Chondrocyte (in vitro differentiated cells): Measurements from ENCODE around the gene BPI. TPM values are rescaled to one million over a fixed set of nuclear protein-coding genes. Genes with fewer than 3 reads are reported as not detected.
"Not testable (repeated sequence)": the region's sequence is repeated elsewhere in the genome, so short reads cannot be mapped to it uniquely, and the experiment has no call there.

Experiments
- DNase-seq: peaks from one replicate; pipeline ENCODE4 v3.0.0; 2021; ENCODE audit warnings: mixed read lengths, low spot score
- H3K27ac Mint-ChIP-seq: one replicate; pipeline ENCODE4 v1.8.0; 2021; ENCODE audit warnings: mild to moderate bottlenecking, moderate library complexity, mixed read lengths; ENCODE audit not compliant: unreplicated experiment
- H3K27me3 Mint-ChIP-seq: 2 replicates; pipeline ENCODE4 v1.8.0; 2021; ENCODE audit warnings: low read depth, mixed read lengths
- H3K36me3 Mint-ChIP-seq: 2 replicates; pipeline ENCODE4 v1.8.0; 2021; ENCODE audit warnings: low read depth, mixed read lengths
- H3K4me1 Mint-ChIP-seq: 2 replicates; pipeline ENCODE4 v1.8.0; 2021; ENCODE audit warnings: low read depth, mild to moderate bottlenecking, mixed read lengths
- H3K4me3 Mint-ChIP-seq: one replicate; pipeline ENCODE4 v1.8.0; 2021; ENCODE audit warnings: mild to moderate bottlenecking, moderate library complexity, mixed read lengths; ENCODE audit not compliant: unreplicated experiment
- H3K9me3 Mint-ChIP-seq: 2 replicates; pipeline ENCODE4 v1.8.0; 2021; ENCODE audit warnings: low read depth, mixed read lengths
- long read RNA-seq: library from polyadenylated mRNA; stranded (forward); transcript quantifications from one replicate; pipeline ENCODE4 v2.0.0, GENCODE V29; 2021
- total RNA-seq: library from RNA; stranded (reverse); gene quantifications from 3 replicates; pipeline ENCODE4 v1.2.1, GENCODE V29; 2021
- TF ChIP-seq, protein P1 (sequence below): fragments of 200-600 bp; sonication (generic); IDR thresholded peaks from 2 replicates; pipeline ENCODE4 v1.5.0; 2021; ENCODE audit warnings: antibody characterized with exemption, mild to moderate bottlenecking, moderate library complexity

BPI gene
- total RNA-seq = 0.55 to 0.74 TPM (median 0.68 TPM) in 3 replicates
- long read RNA-seq, partial matches to known transcripts = 0 of 1 reads
- long read RNA-seq, other reads (novel, unspliced or antisense) = 1 of 1 reads

DNA sequence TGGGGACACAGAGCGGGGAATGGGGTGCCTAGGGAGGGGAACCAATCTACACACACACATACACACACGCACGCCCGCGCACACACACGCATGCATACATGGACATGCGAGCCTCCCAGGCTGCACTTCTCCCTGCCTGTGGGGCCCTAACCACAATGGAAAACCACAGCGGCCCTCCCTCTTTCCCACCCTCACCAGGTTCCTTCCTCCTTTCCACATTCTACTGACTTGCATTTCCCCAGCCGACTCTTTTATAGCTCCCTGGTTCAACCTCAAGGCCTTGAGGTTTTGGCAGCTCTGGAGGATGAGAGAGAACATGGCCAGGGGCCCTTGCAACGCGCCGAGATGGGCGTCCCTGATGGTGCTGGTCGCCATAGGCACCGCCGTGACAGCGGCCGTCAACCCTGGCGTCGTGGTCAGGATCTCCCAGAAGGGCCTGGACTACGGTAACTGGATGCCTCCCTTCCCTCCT, at the start of gene BPI:
TSS of gene BPI (plus strand) at position 249 of the 472 bp plus-strand sequence. CDS start at position 317, 68 bp downstream.
- no peak for DNase-seq
- peaks cover 18% of the 10 kb centered on the region for H3K4me1 Mint-ChIP-seq
- H3K27me3 Mint-ChIP-seq = peaks cover 3% of the 10 kb centered on the region
- H3K4me3 Mint-ChIP-seq = no peak within 1 kb of the TSS
- TF ChIP-seq, protein P1, sequence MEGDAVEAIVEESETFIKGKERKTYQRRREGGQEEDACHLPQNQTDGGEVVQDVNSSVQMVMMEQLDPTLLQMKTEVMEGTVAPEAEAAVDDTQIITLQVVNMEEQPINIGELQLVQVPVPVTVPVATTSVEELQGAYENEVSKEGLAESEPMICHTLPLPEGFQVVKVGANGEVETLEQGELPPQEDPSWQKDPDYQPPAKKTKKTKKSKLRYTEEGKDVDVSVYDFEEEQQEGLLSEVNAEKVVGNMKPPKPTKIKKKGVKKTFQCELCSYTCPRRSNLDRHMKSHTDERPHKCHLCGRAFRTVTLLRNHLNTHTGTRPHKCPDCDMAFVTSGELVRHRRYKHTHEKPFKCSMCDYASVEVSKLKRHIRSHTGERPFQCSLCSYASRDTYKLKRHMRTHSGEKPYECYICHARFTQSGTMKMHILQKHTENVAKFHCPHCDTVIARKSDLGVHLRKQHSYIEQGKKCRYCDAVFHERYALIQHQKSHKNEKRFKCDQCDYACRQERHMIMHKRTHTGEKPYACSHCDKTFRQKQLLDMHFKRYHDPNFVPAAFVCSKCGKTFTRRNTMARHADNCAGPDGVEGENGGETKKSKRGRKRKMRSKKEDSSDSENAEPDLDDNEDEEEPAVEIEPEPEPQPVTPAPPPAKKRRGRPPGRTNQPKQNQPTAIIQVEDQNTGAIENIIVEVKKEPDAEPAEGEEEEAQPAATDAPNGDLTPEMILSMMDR = no peak
- H3K27ac Mint-ChIP-seq = no peak within 1 kb of the TSS
- H3K36me3 Mint-ChIP-seq = no peaks in the 10 kb centered on the region
- H3K9me3 Mint-ChIP-seq = no peaks in the 10 kb centered on the region

DNA sequence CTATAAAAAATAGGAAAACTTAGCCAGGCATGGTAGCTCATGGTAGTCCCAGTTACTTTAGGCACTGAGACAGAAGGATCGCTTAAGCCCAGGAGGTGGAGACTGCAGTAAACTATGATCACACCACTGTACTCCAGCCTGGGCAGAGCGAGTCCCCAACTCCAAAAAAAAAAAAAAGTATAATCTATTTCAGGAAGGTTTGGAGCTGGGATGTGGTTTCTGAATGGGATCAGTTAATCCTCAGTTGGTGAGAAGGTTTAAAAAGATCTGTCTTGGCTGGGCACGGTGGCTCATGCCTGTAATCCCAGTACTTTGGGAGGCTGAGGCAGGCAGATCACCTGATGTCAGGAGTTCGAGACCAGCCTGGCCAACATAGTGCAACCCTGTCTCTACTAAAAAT, 49.3 kb upstream of the BPI start:
- H3K27ac Mint-ChIP-seq, H3K4me3 Mint-ChIP-seq, H3K9me3 Mint-ChIP-seq, H3K27me3 Mint-ChIP-seq, H3K36me3 Mint-ChIP-seq: not testable (repeated sequence)
- H3K4me1 Mint-ChIP-seq = peaks cover 70% of the 10 kb centered on the region
- peak; percentile 4 for DNase-seq

DNA sequence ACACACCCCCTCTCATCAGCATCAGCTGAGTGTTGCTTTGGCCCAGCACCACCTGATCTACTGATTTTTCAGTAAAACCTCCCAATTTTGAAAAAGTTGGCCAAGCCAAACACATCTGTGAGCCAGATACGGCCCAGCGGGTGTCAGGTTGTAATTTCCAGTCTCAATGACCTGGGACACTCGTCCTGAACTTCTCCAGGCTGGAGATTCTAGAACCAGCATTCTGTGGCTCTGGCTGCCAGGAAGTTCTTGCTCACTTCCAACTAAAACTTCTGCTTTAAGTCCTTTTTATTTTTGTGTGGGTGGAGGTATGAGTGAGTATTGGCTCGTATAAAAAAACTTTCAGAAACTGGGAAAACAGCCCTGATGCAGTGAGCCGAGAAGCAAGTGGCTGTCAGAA, 48.6 kb upstream of the BPI start:
- DNase-seq = peak; percentile 15
- TF ChIP-seq, protein P1 = no peak
- Mint-ChIP-seq H3K4me1 (peaks cover 77% of the 10 kb centered on the region), H3K4me3 (peak overlapping the region; percentile 11), H3K36me3 (peaks cover 2% of the 10 kb centered on the region), H3K27me3 (no peaks in the 10 kb centered on the region), H3K27ac (peak overlapping the region; percentile 85), H3K9me3 (no peaks in the 10 kb centered on the region)

DNA sequence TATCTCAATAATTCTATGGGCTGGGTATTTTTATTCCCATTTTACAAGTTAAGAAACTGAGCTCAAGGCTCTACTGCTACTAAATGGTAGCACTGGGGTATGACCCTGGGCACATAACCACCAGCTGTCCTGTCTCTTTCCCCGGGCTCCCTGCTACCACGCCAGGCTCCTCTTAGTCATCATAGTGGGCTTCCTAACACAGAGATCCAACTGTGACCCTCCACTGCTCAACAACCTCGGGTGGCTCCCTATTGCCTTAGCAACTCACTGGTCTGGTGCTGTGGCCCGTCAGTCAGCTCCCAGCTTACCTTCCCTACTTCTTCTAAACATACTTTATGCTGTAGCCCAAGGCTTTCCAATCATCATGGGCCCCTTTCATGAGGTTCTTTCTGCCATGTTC, 47.9 kb upstream of the BPI start:
- Mint-ChIP-seq H3K4me3 (no peak overlapping the region), H3K36me3 (peaks cover 2% of the 10 kb centered on the region), H3K27me3 (no peaks in the 10 kb centered on the region), H3K27ac (peak overlapping the region; percentile 85), H3K4me1 (peaks cover 79% of the 10 kb centered on the region), H3K9me3 (no peaks in the 10 kb centered on the region)
- TF ChIP-seq, protein P1 = no peak
- DNase-seq = peak; percentile 43

DNA sequence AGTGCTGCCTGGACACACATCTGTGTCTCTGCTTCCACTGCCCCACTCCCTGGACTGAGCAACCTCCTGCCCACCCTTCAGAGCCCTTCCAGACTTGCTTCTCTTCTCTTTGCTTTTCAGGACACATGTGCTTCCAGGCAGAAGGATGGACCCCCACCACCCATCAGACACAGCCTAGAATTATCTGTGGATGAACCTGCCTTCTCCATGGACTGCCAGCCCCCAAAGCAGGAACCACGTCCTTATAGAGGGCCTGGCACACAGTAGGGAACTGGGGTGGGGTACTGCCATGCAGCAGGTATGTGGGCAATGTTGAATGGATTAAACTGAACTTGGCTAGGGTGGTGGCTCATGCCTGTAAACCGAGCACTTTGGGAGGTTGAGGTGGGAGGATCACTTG, 47.0 kb upstream of the BPI start:
- Mint-ChIP-seq H3K4me3 (no peak overlapping the region), H3K27ac (peak overlapping the region; percentile 57), H3K9me3 (no peaks in the 10 kb centered on the region), H3K36me3 (peaks cover 2% of the 10 kb centered on the region), H3K4me1 (peaks cover 81% of the 10 kb centered on the region), H3K27me3 (no peaks in the 10 kb centered on the region)
- DNase-seq = peak; percentile 10
- TF ChIP-seq, protein P1 = no peak

DNA sequence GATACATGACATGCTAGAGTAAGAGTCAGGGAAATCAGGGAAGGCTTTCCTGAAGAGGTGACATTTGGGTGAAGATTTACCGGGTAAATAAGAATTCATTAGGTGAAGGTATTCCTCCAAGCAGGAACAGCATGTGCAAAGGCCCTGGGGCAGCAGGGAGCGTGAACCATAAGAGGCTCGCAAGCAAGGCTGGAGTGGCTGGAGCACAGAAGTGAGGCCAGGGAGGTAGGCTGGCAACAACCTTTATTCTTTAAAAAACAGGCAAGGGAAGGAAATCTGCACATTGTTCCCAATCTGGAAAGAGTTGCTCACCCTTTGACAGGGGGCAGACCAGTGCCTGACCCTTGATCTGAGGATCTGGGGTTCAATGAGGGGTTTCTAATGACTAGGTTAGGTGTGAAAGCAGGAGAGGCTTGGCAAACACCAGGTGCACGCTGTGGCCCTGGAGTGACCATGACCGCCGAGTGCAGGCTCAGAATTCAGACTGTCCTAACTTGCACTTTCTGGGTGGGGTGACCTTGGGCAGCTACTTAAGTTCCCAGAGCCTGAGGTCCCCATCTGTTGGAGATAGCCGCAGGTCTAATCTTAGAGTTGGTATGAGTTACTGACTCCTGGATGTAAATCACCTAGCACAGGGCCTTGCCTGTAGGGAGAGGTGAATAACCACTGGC, 45.3 kb upstream of the BPI start:
- no peaks in the 10 kb centered on the region for H3K27me3 Mint-ChIP-seq
- H3K9me3 Mint-ChIP-seq = no peaks in the 10 kb centered on the region
- peaks cover 64% of the 10 kb centered on the region for H3K4me1 Mint-ChIP-seq
- peak overlapping the region; percentile 95 for H3K27ac Mint-ChIP-seq
- H3K4me3 Mint-ChIP-seq = peak overlapping the region; percentile 79
- TF ChIP-seq, protein P1 = no peak
- H3K36me3 Mint-ChIP-seq = peaks cover 2% of the 10 kb centered on the region
- DNase-seq = peak; percentile 44
